HEK293T (cell line): ENCODE results near the gene SLC45A3.

Source experiments
- BHLHE40 ChIP-seq: fragments of 450-650 bp; IDR thresholded peaks from 2 replicates; pipeline ENCODE4 v1.6.1; 2016; ENCODE audit warnings: mild to moderate bottlenecking, moderate library complexity, borderline replicate concordance
- FOXA1 ChIP-seq: fragments of 450-650 bp; IDR thresholded peaks from 2 replicates; pipeline ENCODE4 v1.6.1; 2016; ENCODE audit warnings: mild to moderate bottlenecking
- FOXK2 ChIP-seq: fragments of 450-650 bp; IDR thresholded peaks from 2 replicates; pipeline ENCODE4 v1.6.1; 2016; ENCODE audit warnings: mild to moderate bottlenecking
- FOXM1 ChIP-seq: fragments of 450-650 bp; IDR thresholded peaks from 2 replicates; pipeline ENCODE4 v1.6.1; 2017; ENCODE audit warnings: mild to moderate bottlenecking, borderline replicate concordance
- L3MBTL2 ChIP-seq: fragments of 450-650 bp; conservative IDR thresholded peaks from 2 replicates; pipeline ENCODE4 v1.6.1; 2016; ENCODE audit warnings: mild to moderate bottlenecking
- LEF1 ChIP-seq: fragments of 450-650 bp; IDR thresholded peaks from 2 replicates; pipeline ENCODE4 v1.6.1; 2017; ENCODE audit warnings: mild to moderate bottlenecking, borderline replicate concordance
- PKNOX1 ChIP-seq: fragments of 450-650 bp; IDR thresholded peaks from 2 replicates; pipeline ENCODE4 v1.6.1; 2016
- SP1 ChIP-seq: fragments of 450-650 bp; IDR thresholded peaks from 2 replicates; pipeline ENCODE4 v1.6.1; 2017
- SUZ12 ChIP-seq: fragments of 450-650 bp; IDR thresholded peaks from 2 replicates; pipeline ENCODE4 v1.6.1; 2016; ENCODE audit warnings: mild to moderate bottlenecking
- ZNF384 ChIP-seq: fragments of 450-650 bp; IDR thresholded peaks from 2 replicates; pipeline ENCODE4 v1.6.1; 2016

GRCh38 chr1:205703072-205703471, 22.8 kb upstream of the SLC45A3 start:
- TF ChIP-seq LEF1: no peak
- no peak for TF ChIP-seq SP1
- no peak for TF ChIP-seq L3MBTL2
- TF ChIP-seq ZNF384: no peak
- no peak for TF ChIP-seq FOXA1
- no peak for TF ChIP-seq PKNOX1
- no peak for TF ChIP-seq SUZ12
- no peak for TF ChIP-seq FOXM1
- TF ChIP-seq FOXK2: no peak
- no peak for TF ChIP-seq BHLHE40
